Esophagus muscularis mucosa (tissue), 4 donors: ENCODE results near the gene HEBP2. TPM values are rescaled to one million over a fixed set of nuclear protein-coding genes. Genes with fewer than 3 reads are reported as not detected.

Experiments
- DNase-seq: peaks from one replicate; pipeline ENCODE4 v3.0.0-alpha.2; 2017; ENCODE audit errors: extremely low spot score
- H3K27ac ChIP-seq, 4 donors: fragments of 200-600 bp; sonication (generic); replicated peaks in 1 of 4; 1 replicate in 3 of 4; 2 replicates in 1 of 4; pipeline ENCODE4 v1.5.1; 2016 to 2019; ENCODE audit warnings: mild to moderate bottlenecking in 1 of 4
- H3K27me3 ChIP-seq, 4 donors: fragments of 200-600 bp; sonication (generic); one replicate each; pipeline versions ENCODE4 v1.5.1 to v1.6.0; 2016 to 2019
- H3K36me3 ChIP-seq, 4 donors: fragments of 200-600 bp; sonication (generic); one replicate each; pipeline ENCODE4 v1.5.1; 2016 to 2019
- H3K4me1 ChIP-seq, 4 donors: fragments of 200-600 bp; sonication (generic); one replicate each; pipeline ENCODE4 v1.5.1; 2016 to 2019
- H3K4me3 ChIP-seq, 4 donors: fragments of 200-600 bp; sonication (generic); 1 replicate in 2 of 4; 2 replicates in 2 of 4; pipeline ENCODE4 v1.5.1; 2016 to 2019; ENCODE audit warnings: mild to moderate bottlenecking in 4 of 4, moderate library complexity in 1 of 4
- H3K9me3 ChIP-seq, 4 donors: fragments of 200-600 bp; sonication (generic); 1 replicate in 3 of 4; 2 replicates in 1 of 4; pipeline ENCODE4 v1.5.1; 2016 to 2019
- CTCF ChIP-seq, 3 experiments: fragments of 200-600 bp in 2 of 3; fragments of 450-650 bp in 1 of 3; sonication (generic) in 2 of 3; IDR thresholded peaks; one replicate each; pipeline ENCODE4 v1.5.1; 2017 to 2019; ENCODE audit warnings: antibody characterized with exemption in 3 of 3, mild to moderate bottlenecking in 2 of 3, moderate library complexity in 1 of 3
- EP300 ChIP-seq: sonication (generic); formaldehyde crosslinking; IDR thresholded peaks from one replicate; pipeline ENCODE4 v1.6.1; 2017; ENCODE audit warnings: antibody characterized with exemption
- POLR2A ChIP-seq: fragments of 450-650 bp; IDR thresholded peaks from one replicate; pipeline ENCODE4 v1.6.1; 2017; ENCODE audit warnings: antibody characterized with exemption, moderate library complexity, mild to moderate bottlenecking, low read depth
- POLR2AphosphoS5 ChIP-seq, 2 donors: sonication (generic); formaldehyde crosslinking; IDR thresholded peaks; one replicate each; pipeline ENCODE4 v1.6.1; 2017; ENCODE audit warnings: antibody characterized with exemption in 2 of 2
- WGBS: methylation state at CpG from one replicate; pipeline ENCODE4 v1.1.5; 2018; 5-methylcytosine and 5-hydroxymethylcytosine counted together
- intact Hi-C: fragments of 100-400 bp; cut with DNase I; formaldehyde crosslinking; loops from one replicate; pipeline ENCODE4 v1.15.1; 2023
- total RNA-seq, 4 donors: library from RNA; depleted of rRNA; stranded (reverse); fragments of >200 nt; gene quantifications; one replicate each; pipeline versions ENCODE4 v1.1.0 to v1.2.1, GENCODE V29; 2016

The HEBP2 gene
- total RNA-seq, 4 donors from 2014 or later: 90.1 to 135 (median 104) TPM

DNA sequence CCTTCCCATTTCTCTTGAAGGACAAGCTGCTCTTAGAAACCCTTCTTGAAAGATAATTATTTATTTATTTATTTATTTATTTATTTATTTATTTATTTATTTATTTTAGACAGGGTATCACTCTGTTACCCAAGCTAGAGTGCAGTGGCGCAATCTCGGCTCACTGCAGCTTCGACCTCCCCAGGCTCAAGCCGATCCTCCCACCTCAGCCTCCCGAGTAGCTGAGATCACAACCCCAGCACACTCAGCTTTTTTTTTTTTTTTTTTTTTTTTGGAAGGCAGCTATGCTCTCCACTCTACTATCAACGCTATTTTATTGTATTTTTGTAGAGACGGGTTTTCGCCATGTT, 1.2 kb upstream of the HEBP2 start:
- peak overlapping the region; percentile 91 to 98 (median 96) for H3K27ac ChIP-seq
- intact Hi-C loops: loop anchor here (5.0 to 10.0 kb wide), 2 partner anchors 286 to 398 kb away; no protein-coding TSS in a partner anchor

GRCh38 chr6:138403324-138403800, 661 bp upstream of the HEBP2 start:
- Histone ChIP-seq H3K27me3 (no peaks in the 10 kb centered on the region), H3K9me3 (no peaks in the 10 kb centered on the region), H3K4me1 (peaks cover 12 to 33% (median 19%) of the 10 kb centered on the region in 4 donors), H3K4me3 (peak overlapping the region; percentile 67 to 91 (median 84)), H3K27ac (peak overlapping the region; percentile 91 to 98 (median 96)), H3K36me3 (peaks cover 13 to 27% (median 24%) of the 10 kb centered on the region in 4 donors)
- DNase-seq: peak; percentile 90
- TF ChIP-seq POLR2A: no peak
- TF ChIP-seq CTCF (IDR thresholded peaks at IDR 0.05): peak in 2 of 3 experiments; percentile 6 to 28
- intact Hi-C loops: loop anchor here (5.0 to 10.0 kb wide), 2 partner anchors 286 to 399 kb away; no protein-coding TSS in a partner anchor
- 0% methylated on average over 8 of the region's 30 CpGs for WGBS

More for the DNA sequence above, 1.2 kb upstream of the HEBP2 start:
- peak overlapping the region; percentile 67 to 91 (median 84) for H3K4me3 ChIP-seq
- DNase-seq: no peak
- 87% methylated on average over 8 of the region's 8 CpGs for WGBS
- no peaks in the 10 kb centered on the region for H3K27me3 ChIP-seq
- H3K9me3 ChIP-seq: no peaks in the 10 kb centered on the region
- TF ChIP-seq POLR2A (no peak), EP300 (no peak), POLR2AphosphoS5 (IDR thresholded peaks at IDR 0.05) (no peak), CTCF (IDR thresholded peaks at IDR 0.05) (no peak)
- peaks cover 12 to 22% (median 18%) of the 10 kb centered on the region in 4 donors for H3K36me3 ChIP-seq
- H3K4me1 ChIP-seq: peaks cover 12 to 33% (median 19%) of the 10 kb centered on the region in 4 donors

DNA sequence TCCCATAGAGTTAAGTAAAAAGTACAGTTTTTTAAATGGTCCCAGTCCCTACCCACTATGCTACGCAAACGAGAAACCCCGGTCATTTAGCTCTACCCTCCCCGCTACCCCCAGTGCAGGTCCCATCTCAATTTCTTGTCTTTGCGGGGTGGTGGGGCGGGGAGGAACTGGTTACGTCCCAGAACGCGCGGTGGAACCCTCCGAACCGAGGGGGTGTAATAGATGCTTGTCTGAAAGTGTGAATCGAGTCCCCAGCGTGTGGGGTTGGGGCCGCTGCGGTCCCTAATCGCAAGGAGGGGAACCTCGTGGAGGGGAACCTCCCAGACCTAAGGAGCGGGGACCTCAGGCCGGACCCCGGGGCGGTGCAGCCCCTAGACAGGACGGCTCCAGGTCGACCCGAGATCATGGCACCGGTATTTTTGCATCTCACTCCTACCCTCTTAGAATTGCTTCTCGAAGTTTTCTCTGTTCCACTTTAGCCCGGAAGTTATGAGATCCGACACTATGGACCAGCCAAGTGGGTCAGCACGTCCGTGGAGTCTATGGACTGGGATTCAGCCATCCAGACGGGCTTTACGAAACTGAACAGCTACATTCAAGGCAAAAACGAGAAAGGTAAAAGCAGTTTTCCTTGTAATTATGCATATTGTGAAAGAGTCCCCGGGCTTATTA, 779 bp downstream of the HEBP2 start:
- H3K27ac ChIP-seq: peak overlapping the region; percentile 91 to 98 (median 96)
- intact Hi-C loops: loop anchor here (5.0 to 10.0 kb wide), 3 partner anchors 287 to 400 kb away; no protein-coding TSS in a partner anchor
- TF ChIP-seq POLR2A (no peak), POLR2AphosphoS5 (IDR thresholded peaks at IDR 0.05) (no peak), EP300 (no peak), CTCF (IDR thresholded peaks at IDR 0.05) (no peak)
- no peaks in the 10 kb centered on the region for H3K27me3 ChIP-seq
- WGBS: 7% methylated on average over 27 of the region's 35 CpGs
- DNase-seq: no peak
- H3K4me1 ChIP-seq: peaks cover 12 to 33% (median 20%) of the 10 kb centered on the region in 4 donors
- H3K9me3 ChIP-seq: no peaks in the 10 kb centered on the region
- peak overlapping the region; percentile 67 to 91 (median 84) for H3K4me3 ChIP-seq
- H3K36me3 ChIP-seq: peaks cover 22 to 42% (median 38%) of the 10 kb centered on the region in 4 donors

DNA sequence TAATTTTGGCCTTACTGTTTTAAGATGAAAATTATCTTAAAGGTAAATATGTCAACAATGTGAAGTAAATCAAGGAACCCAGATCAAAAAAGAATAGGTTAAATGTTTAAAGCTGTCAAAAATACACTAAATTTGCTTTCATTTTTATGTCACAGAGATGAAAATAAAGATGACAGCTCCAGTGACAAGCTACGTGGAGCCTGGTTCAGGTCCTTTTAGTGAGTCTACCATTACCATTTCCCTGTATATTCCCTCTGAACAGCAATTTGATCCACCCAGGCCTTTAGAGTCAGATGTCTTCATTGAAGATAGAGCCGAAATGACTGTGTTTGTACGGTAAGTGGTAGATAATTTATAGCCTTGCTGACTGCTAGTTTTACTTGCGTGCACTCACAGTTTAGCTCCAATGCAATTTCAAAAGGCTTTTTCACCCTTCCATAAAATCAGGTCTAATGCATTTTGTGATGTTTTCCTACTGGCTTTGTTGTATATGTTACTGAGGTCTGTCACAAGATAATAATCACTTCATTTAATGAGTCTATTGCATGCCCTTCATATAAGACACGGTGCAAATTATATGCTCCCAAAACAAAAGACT, 1.9 kb downstream of the HEBP2 start:
- intact Hi-C loops: loop anchor here (5.0 to 10.0 kb wide), 2 partner anchors 286 to 401 kb away; no protein-coding TSS in a partner anchor
- Histone ChIP-seq H3K27me3 (no peaks in the 10 kb centered on the region), H3K36me3 (peaks cover 22 to 53% (median 48%) of the 10 kb centered on the region in 4 donors), H3K9me3 (no peaks in the 10 kb centered on the region), H3K4me1 (peaks cover 12 to 33% (median 29%) of the 10 kb centered on the region in 4 donors), H3K27ac (peak overlapping the region in 3 of 4 donors; percentile 95 to 98 (median 96)), H3K4me3 (peak overlapping the region in 1 of 4 donors; percentile 91)
- DNase-seq: no peak
- TF ChIP-seq EP300 (no peak), POLR2A (no peak), POLR2AphosphoS5 (IDR thresholded peaks at IDR 0.05) (no peak), CTCF (IDR thresholded peaks at IDR 0.05) (no peak)
- 80% methylated on average over 5 of the region's 5 CpGs for WGBS
